ENCODE data around the gene PRXL2C. TPM values are rescaled to one million over a fixed set of nuclear protein-coding genes. Genes with fewer than 3 reads are reported as not detected.
A peak's percentile ranks its signal among the peaks of the same experiment; 100 is the strongest.

Gene PRXL2C
- total and polyA plus RNA-seq, 2 of the 8 experiments (the other 6 are each of a cell fraction or from before 2014, with no cell fraction given) = 2.8 to 7.3 TPM

DNA sequence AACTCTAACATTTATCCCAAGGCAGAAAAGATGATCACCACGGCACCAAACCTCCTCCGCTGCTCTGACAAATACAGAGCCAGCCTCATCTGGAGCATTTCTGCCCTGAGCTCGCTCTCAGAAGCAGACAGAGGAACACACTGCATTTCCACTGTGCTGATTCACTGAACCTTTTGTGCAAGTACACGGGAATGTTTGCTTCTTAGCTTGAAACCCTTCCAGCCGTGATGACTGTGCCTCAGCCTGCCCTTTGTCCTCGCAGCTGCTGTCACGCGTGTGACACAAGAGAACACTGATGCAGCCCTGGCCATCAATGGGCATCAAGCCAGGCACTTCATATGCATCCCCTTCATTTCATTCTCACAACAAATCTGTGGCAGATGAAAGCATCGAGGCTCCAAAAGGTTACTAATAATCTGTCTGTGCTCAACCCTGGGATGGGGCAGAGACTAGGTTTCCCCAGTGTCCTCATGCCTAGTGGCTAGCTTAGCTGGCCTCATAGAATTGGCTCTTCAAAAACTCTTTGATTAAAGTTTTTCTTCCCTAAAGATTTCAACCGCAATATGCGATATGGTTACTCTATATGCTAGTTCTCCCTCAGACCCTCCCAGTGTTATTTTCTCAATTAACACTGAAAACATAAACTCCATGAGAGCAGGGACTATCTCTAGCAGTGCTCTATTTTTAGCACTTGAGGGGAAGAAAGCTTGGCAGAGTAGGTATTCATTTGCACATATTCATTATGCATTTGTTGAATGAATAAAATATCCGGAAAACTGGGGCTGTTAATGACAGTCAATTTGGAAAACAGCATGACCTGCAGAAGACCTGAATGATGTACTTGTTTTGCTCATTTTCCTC is 42.8 kb downstream of the PRXL2C start:
- H3K56ac ChIP-seq (replicated peaks; ENCODE audit: insufficient read length, low read depth, low read length) = no peak overlapping the region
- peak overlapping the region in 2 of 4 experiments; percentile 28 to 35; a peak in 1 of 7 replicates for H3K9ac ChIP-seq (replicated peaks in 1 of 4; ENCODE audit: extremely low read depth in 1 of 4, low read depth in 3 of 4, low read length in 3 of 4)
- H3K9me3 ChIP-seq (ENCODE audit: insufficient read depth in 2 of 2, low read depth in 1 of 2, low read length in 1 of 2) = no peaks in the 10 kb centered on the region
- H3K23me2 ChIP-seq (ENCODE audit: low read depth, low read length) = no peaks in the 10 kb centered on the region
- CTCF ChIA-PET (ENCODE audit: partially characterized antibody) = interaction anchor here (0.6 to 2.2 kb wide), 5 partner anchors 9 to 1481 kb away, joined by 3 to 10 read pairs (median 3); no protein-coding TSS in a partner anchor
- H3K27ac ChIP-seq (ENCODE audit: low read depth, low read length) = 0 out of 2 replicates have a peak overlapping the region, but pooled peaks have one; percentile 28
- no peak overlapping the region for H3K23ac ChIP-seq (ENCODE audit: insufficient read length)
- 68% methylated on average over 12 of the region's 12 CpGs; no CpG with 5 or more reads in 1 of the 2 experiments for WGBS, 2 experiments (ENCODE audit: extremely low coverage in 1 of 2, insufficient coverage in 1 of 2, insufficient read length in 1 of 2, insufficient replicate concordance in 2 of 2, low coverage in 1 of 2, low lambda C conversion rate in 2 of 2, missing lambda C conversion rate in 1 of 2)
- H4K8ac ChIP-seq (ENCODE audit: extremely low read depth, insufficient read depth, low read length) = no peak overlapping the region
- H3K4ac ChIP-seq (replicated peaks; ENCODE audit: insufficient read length, low read depth, low read length) = no peak overlapping the region
- H3K18ac ChIP-seq (ENCODE audit: extremely low read depth, low read length) = no peak overlapping the region
- peaks cover 0 to 89% of the 10 kb centered on the region in 2 experiments; a peak in 2 of 4 replicates for H3K79me2 ChIP-seq (ENCODE audit: control insufficient read depth in 1 of 2, insufficient read depth in 2 of 2, low read length in 2 of 2)
- no peak overlapping the region for H2BK15ac ChIP-seq (ENCODE audit: low read length)
- no peak overlapping the region for H3K14ac ChIP-seq (ENCODE audit: insufficient read length)
- H3K4me2 ChIP-seq (ENCODE audit: insufficient read depth in 1 of 2, low read depth in 2 of 2, low read length in 2 of 2) = peak overlapping the region; percentile 10 to 11; a peak in 1 of 4 replicates
- no peak overlapping the region for H4K5ac ChIP-seq (ENCODE audit: insufficient read length, low read depth, low read length)
- 0 out of 8 replicates have a peak overlapping the region, but pooled peaks of 1 of the 4 experiments have one; percentile 6 for H3K4me3 ChIP-seq (ENCODE audit: extremely low read depth in 1 of 4, insufficient read depth in 2 of 4, low read depth in 3 of 4, low read length in 4 of 4)
- H2BK120ac ChIP-seq (replicated peaks; ENCODE audit: low read depth, low read length) = no peak overlapping the region
- DNase-seq (ENCODE audit: low read depth in 1 of 2, low spot score in 2 of 2) (no peak), FAIRE-seq (peak; percentile 42)
- peaks cover 7 to 11% of the 10 kb centered on the region in 2 experiments for H4K20me1 ChIP-seq (replicated peaks in 1 of 2; ENCODE audit: control insufficient read depth in 1 of 2, insufficient read depth in 2 of 2, low read length in 2 of 2)
- no peak overlapping the region for H2AFZ ChIP-seq (ENCODE audit: low read length)
- H3K36me3 ChIP-seq (ENCODE audit: control insufficient read depth in 2 of 4, insufficient read depth in 4 of 4, low read length in 3 of 4) = no peaks in the 10 kb centered on the region
- H3K27me3 ChIP-seq (replicated peaks in 1 of 4; ENCODE audit: control insufficient read depth in 3 of 4, extremely low read depth in 1 of 4, insufficient read depth in 3 of 4, low read length in 3 of 4) = no peaks in the 10 kb centered on the region
- peaks cover 8% of the 10 kb centered on the region; the same call in 1 of the 2 replicates for H3K79me1 ChIP-seq (ENCODE audit: low read depth, low read length)
- no peak overlapping the region for H2BK20ac ChIP-seq (ENCODE audit: low read length)
- peak overlapping the region; percentile 41; the same call in 1 of the 2 replicates for H2AK5ac ChIP-seq (ENCODE audit: low read depth, low read length)
- H2BK12ac ChIP-seq (ENCODE audit: low read depth, low read length) = 0 out of 2 replicates have a peak overlapping the region, but pooled peaks have one; percentile 52
- no peak overlapping the region for H4K91ac ChIP-seq (replicated peaks; ENCODE audit: insufficient read length, low read length)
- POLR2A ChIA-PET (ENCODE audit: partially characterized antibody) = no interaction called here
- peaks cover 5 to 16% (median 6%) of the 10 kb centered on the region in 4 experiments for H3K4me1 ChIP-seq (replicated peaks in 1 of 4; ENCODE audit: control insufficient read depth in 3 of 4, insufficient read depth in 4 of 4, low read length in 3 of 4)
- no peak overlapping the region; the same call in 1 of the 2 replicates for H2BK5ac ChIP-seq (ENCODE audit: low read depth, low read length)
- TF ChIP-seq CTBP2 (IDR thresholded peaks at IDR 0.05; ENCODE audit: borderline replicate concordance, insufficient read depth, insufficient read length, low read length) (no peak), JUN (IDR thresholded peaks at IDR 0.05; ENCODE audit: low read depth, low read length) (no peak), GABPA (IDR thresholded peaks at IDR 0.05; ENCODE audit: borderline replicate concordance, insufficient read depth, low read length) (no peak), PHF8 (conservative IDR thresholded peaks at IDR 0.05; ENCODE audit: low read depth, low read length) (no peak), CBX8 (IDR thresholded peaks at IDR 0.05; ENCODE audit: borderline replicate concordance, low read depth, low read length) (no peak), GTF2F1 (IDR thresholded peaks at IDR 0.05; ENCODE audit: borderline replicate concordance, low read depth, low read length) (no peak), NANOG (IDR thresholded peaks at IDR 0.05; ENCODE audit: insufficient read depth, low read depth, low read length, poor library complexity, severe bottlenecking) (no peak)
- TF ChIP-seq, protein P1, sequence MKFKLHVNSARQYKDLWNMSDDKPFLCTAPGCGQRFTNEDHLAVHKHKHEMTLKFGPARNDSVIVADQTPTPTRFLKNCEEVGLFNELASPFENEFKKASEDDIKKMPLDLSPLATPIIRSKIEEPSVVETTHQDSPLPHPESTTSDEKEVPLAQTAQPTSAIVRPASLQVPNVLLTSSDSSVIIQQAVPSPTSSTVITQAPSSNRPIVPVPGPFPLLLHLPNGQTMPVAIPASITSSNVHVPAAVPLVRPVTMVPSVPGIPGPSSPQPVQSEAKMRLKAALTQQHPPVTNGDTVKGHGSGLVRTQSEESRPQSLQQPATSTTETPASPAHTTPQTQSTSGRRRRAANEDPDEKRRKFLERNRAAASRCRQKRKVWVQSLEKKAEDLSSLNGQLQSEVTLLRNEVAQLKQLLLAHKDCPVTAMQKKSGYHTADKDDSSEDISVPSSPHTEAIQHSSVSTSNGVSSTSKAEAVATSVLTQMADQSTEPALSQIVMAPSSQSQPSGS (IDR thresholded peaks at IDR 0.05; ENCODE audit: low read length) = no peak
